ENCODE results near the gene C11orf68. TPM values are rescaled to one million over a fixed set of nuclear protein-coding genes. Genes with fewer than 3 reads are reported as not detected.

The C11orf68 gene
- total RNA-seq, 1 experiment from 2014 or later: 31.9 TPM

GRCh38 chr11:65891219-65892136 is 27.4 kb downstream of the C11orf68 start (continued):
- TF ChIP-seq ATF2 (CRISPR knock-in tag; IDR thresholded peaks at IDR 0.05; ENCODE audit: borderline replicate concordance, low read depth): peak; percentile 41; the same call in 1 of the 2 replicates
- peak; percentile 66; the same call in 1 of the 2 replicates for TF ChIP-seq HMGXB4 (CRISPR knock-in tag; IDR thresholded peaks at IDR 0.05)
- no peak for TF ChIP-seq ZNF512 (CRISPR knock-in tag; IDR thresholded peaks at IDR 0.05; ENCODE audit: borderline replicate concordance)
- TF ChIP-seq, protein P1, sequence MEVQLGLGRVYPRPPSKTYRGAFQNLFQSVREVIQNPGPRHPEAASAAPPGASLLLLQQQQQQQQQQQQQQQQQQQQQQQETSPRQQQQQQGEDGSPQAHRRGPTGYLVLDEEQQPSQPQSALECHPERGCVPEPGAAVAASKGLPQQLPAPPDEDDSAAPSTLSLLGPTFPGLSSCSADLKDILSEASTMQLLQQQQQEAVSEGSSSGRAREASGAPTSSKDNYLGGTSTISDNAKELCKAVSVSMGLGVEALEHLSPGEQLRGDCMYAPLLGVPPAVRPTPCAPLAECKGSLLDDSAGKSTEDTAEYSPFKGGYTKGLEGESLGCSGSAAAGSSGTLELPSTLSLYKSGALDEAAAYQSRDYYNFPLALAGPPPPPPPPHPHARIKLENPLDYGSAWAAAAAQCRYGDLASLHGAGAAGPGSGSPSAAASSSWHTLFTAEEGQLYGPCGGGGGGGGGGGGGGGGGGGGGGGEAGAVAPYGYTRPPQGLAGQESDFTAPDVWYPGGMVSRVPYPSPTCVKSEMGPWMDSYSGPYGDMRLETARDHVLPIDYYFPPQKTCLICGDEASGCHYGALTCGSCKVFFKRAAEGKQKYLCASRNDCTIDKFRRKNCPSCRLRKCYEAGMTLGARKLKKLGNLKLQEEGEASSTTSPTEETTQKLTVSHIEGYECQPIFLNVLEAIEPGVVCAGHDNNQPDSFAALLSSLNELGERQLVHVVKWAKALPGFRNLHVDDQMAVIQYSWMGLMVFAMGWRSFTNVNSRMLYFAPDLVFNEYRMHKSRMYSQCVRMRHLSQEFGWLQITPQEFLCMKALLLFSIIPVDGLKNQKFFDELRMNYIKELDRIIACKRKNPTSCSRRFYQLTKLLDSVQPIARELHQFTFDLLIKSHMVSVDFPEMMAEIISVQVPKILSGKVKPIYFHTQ (CRISPR knock-in tag; IDR thresholded peaks at IDR 0.05): no peak
- no peak for TF ChIP-seq ATF1 (CRISPR knock-in tag; IDR thresholded peaks at IDR 0.05)
- no peak for TF ChIP-seq ELF4 (CRISPR knock-in tag; IDR thresholded peaks at IDR 0.05; ENCODE audit: low read depth)
- TF ChIP-seq SMAD3 (CRISPR knock-in tag; IDR thresholded peaks at IDR 0.05; ENCODE audit: borderline replicate concordance): no peak; the same call in 1 of the 2 replicates
- 0 out of 2 replicates have a peak, but pooled peaks have one; percentile 37 for TF ChIP-seq SP1 (CRISPR knock-in tag; conservative IDR thresholded peaks at IDR 0.05)
- TF ChIP-seq NR1H2 (CRISPR knock-in tag; IDR thresholded peaks at IDR 0.05): no peak
- no peak; the same call in 1 of the 2 replicates for TF ChIP-seq ARID4B (CRISPR knock-in tag; IDR thresholded peaks at IDR 0.05; ENCODE audit: borderline replicate concordance)
- no peak for TF ChIP-seq NFATC4 (CRISPR knock-in tag; IDR thresholded peaks at IDR 0.05)
- no peak for TF ChIP-seq GRHL2 (CRISPR knock-in tag; IDR thresholded peaks at IDR 0.05; ENCODE audit: insufficient replicate concordance, severe bottlenecking)
- no peak for TF ChIP-seq RORB (CRISPR knock-in tag; IDR thresholded peaks at IDR 0.05)
- no peak; the same call in 1 of the 2 replicates for TF ChIP-seq JUN (CRISPR knock-in tag; IDR thresholded peaks at IDR 0.05)
- TF ChIP-seq, protein P2, sequence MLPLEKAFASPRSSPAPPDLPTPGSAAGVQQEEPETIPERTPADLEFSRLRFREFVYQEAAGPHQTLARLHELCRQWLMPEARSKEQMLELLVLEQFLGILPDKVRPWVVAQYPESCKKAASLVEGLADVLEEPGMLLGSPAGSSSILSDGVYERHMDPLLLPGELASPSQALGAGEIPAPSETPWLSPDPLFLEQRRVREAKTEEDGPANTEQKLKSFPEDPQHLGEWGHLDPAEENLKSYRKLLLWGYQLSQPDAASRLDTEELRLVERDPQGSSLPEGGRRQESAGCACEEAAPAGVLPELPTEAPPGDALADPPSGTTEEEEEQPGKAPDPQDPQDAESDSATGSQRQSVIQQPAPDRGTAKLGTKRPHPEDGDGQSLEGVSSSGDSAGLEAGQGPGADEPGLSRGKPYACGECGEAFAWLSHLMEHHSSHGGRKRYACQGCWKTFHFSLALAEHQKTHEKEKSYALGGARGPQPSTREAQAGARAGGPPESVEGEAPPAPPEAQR (CRISPR knock-in tag; IDR thresholded peaks at IDR 0.05): no peak
- 0 out of 2 replicates have a peak, but pooled peaks have one; percentile 31 for TF ChIP-seq CREM (CRISPR knock-in tag; IDR thresholded peaks at IDR 0.05)
- TF ChIP-seq FOXJ3 (CRISPR knock-in tag; IDR thresholded peaks at IDR 0.05; ENCODE audit: borderline replicate concordance): no peak
- no peak for TF ChIP-seq PRRX2 (CRISPR knock-in tag; IDR thresholded peaks at IDR 0.05)
- TF ChIP-seq CREB1 (CRISPR knock-in tag; IDR thresholded peaks at IDR 0.05): peak; percentile 12; the same call in 1 of the 2 replicates
- TF ChIP-seq TCF7 (CRISPR knock-in tag; IDR thresholded peaks at IDR 0.05; ENCODE audit: low read depth): no peak
- peak; percentile 12; the same call in 1 of the 2 replicates for TF ChIP-seq NFE2L1 (CRISPR knock-in tag; IDR thresholded peaks at IDR 0.05)
- TF ChIP-seq ZNF317 (CRISPR knock-in tag; IDR thresholded peaks at IDR 0.05; ENCODE audit: borderline replicate concordance, low read depth): no peak
- peak; percentile 17; the same call in 1 of the 2 replicates for TF ChIP-seq MYBL2 (CRISPR knock-in tag; IDR thresholded peaks at IDR 0.05)
